ENCODE measurements around the gene NID2. TPM values are rescaled to one million over a fixed set of nuclear protein-coding genes. Genes with fewer than 3 reads are reported as not detected.

The NID2 gene
- total RNA-seq, 2 experiments from 2014 or later, result 0.18 to 0.29 TPM

GRCh38 chr14:52018970-52019369 lies 49.9 kb downstream of the NID2 start:
- ATAC-seq (no peak), DNase-seq (no peak)

GRCh38 chr14:52018252-52018651 lies 50.6 kb downstream of the NID2 start:
- ChIA-PET POLR2A (no interaction called here), CTCF (no interaction called here)
- Mint-ChIP-seq H3K4me1 (ENCODE audit: low read depth) (peaks cover 33% of the 10 kb centered on the region), H3K36me3 (ENCODE audit: low read depth) (no peaks in the 10 kb centered on the region), H3K27me3 (ENCODE audit: low read depth) (peaks cover 9% of the 10 kb centered on the region), H3K4me3 (no peak overlapping the region), H3K27ac (no peak overlapping the region), H3K9me3 (ENCODE audit: insufficient read depth) (peaks cover 5% of the 10 kb centered on the region)
- DNase-seq, result no peak
- ATAC-seq, result no peak

More at GRCh38 chr14:52018970-52019369, 49.9 kb downstream of the NID2 start:
- Mint-ChIP-seq H3K27ac (no peak overlapping the region), H3K4me3 (no peak overlapping the region), H3K4me1 (ENCODE audit: low read depth) (peaks cover 35% of the 10 kb centered on the region), H3K9me3 (ENCODE audit: insufficient read depth) (peaks cover 5% of the 10 kb centered on the region), H3K36me3 (ENCODE audit: low read depth) (peaks cover 5% of the 10 kb centered on the region), H3K27me3 (ENCODE audit: low read depth) (peaks cover 9% of the 10 kb centered on the region)
- CTCF ChIA-PET, result interaction anchor here (2.3 to 2.4 kb wide), 2 partner anchors 23 to 254 kb away, joined by 7 to 10 read pairs; no protein-coding TSS in a partner anchor
- POLR2A ChIA-PET, result interaction anchor here (0.6 kb wide), 1 partner anchor 16 kb away, joined by 3 read pairs; no protein-coding TSS in a partner anchor

- H3K4me3 Mint-ChIP-seq, result no peak overlapping the region
- POLR2A ChIA-PET, result no interaction called here
- H3K27me3 Mint-ChIP-seq (ENCODE audit: low read depth), result peaks cover 9% of the 10 kb centered on the region
- no peaks in the 10 kb centered on the region for H3K9me3 Mint-ChIP-seq (ENCODE audit: insufficient read depth)
- CTCF ChIA-PET, result interaction anchor here (0.5 to 2.8 kb wide), 3 partner anchors 20 to 536 kb away, joined by 3 to 10 read pairs (median 3); no protein-coding TSS in a partner anchor
- H3K4me1 Mint-ChIP-seq (ENCODE audit: low read depth), result peaks cover 7% of the 10 kb centered on the region
- no peak overlapping the region for H3K27ac Mint-ChIP-seq
- peaks cover 12% of the 10 kb centered on the region for H3K36me3 Mint-ChIP-seq (ENCODE audit: low read depth)
- DNase-seq, result peak; percentile 33
- ATAC-seq, result peak; percentile 28
These were observed 53.3 kb downstream of the NID2 start for GRCh38 chr14:52015411-52016030.

GRCh38 chr14:52014601-52015267 lies 54.1 kb downstream of the NID2 start:
- ChIA-PET POLR2A (no interaction called here), CTCF (interaction anchor here (0.5 to 2.8 kb wide), 3 partner anchors 19 to 537 kb away, joined by 3 to 10 read pairs (median 3); no protein-coding TSS in a partner anchor)
- H3K36me3 Mint-ChIP-seq (ENCODE audit: low read depth), result peaks cover 14% of the 10 kb centered on the region
- ATAC-seq (no peak), DNase-seq (no peak)
- H3K27ac Mint-ChIP-seq, result no peak overlapping the region
- no peaks in the 10 kb centered on the region for H3K4me1 Mint-ChIP-seq (ENCODE audit: low read depth)
- no peaks in the 10 kb centered on the region for H3K9me3 Mint-ChIP-seq (ENCODE audit: insufficient read depth)
- peaks cover 9% of the 10 kb centered on the region for H3K27me3 Mint-ChIP-seq (ENCODE audit: low read depth)
- H3K4me3 Mint-ChIP-seq, result no peak overlapping the region

GRCh38 chr14:52013984-52014600 lies 54.8 kb downstream of the NID2 start:
- POLR2A ChIA-PET, result no interaction called here
- H3K36me3 Mint-ChIP-seq (ENCODE audit: low read depth), result peaks cover 19% of the 10 kb centered on the region
- no peak overlapping the region for H3K4me3 Mint-ChIP-seq
- ATAC-seq (peak; percentile 41), DNase-seq (no peak)
- H3K27ac Mint-ChIP-seq, result no peak overlapping the region
- H3K9me3 Mint-ChIP-seq (ENCODE audit: insufficient read depth), result no peaks in the 10 kb centered on the region
- CTCF ChIA-PET, result interaction anchor here (1.3 to 2.8 kb wide), 2 partner anchors 18 kb away, joined by 3 to 10 read pairs; no protein-coding TSS in a partner anchor
- no peaks in the 10 kb centered on the region for H3K4me1 Mint-ChIP-seq (ENCODE audit: low read depth)
- H3K27me3 Mint-ChIP-seq (ENCODE audit: low read depth), result peaks cover 9% of the 10 kb centered on the region

- no peaks in the 10 kb centered on the region for H3K9me3 Mint-ChIP-seq (ENCODE audit: insufficient read depth)
- ChIA-PET CTCF (interaction anchor here (0.8 to 1.3 kb wide), 3 partner anchors 9 to 34 kb away, joined by 3 read pairs; no protein-coding TSS in a partner anchor), POLR2A (no interaction called here)
- no peak for ATAC-seq
- peaks cover 30% of the 10 kb centered on the region for H3K36me3 Mint-ChIP-seq (ENCODE audit: low read depth)
- H3K27me3 Mint-ChIP-seq (ENCODE audit: low read depth), result peaks cover 9% of the 10 kb centered on the region
- H3K4me1 Mint-ChIP-seq (ENCODE audit: low read depth), result no peaks in the 10 kb centered on the region
- no peak overlapping the region for H3K27ac Mint-ChIP-seq
- no peak for DNase-seq
- no peak overlapping the region for H3K4me3 Mint-ChIP-seq
These were observed 56.2 kb downstream of the NID2 start for GRCh38 chr14:52012635-52013034.

- POLR2A ChIA-PET, result no interaction called here
- no peak overlapping the region for H3K27ac Mint-ChIP-seq
- ATAC-seq, result no peak
- H3K27me3 Mint-ChIP-seq (ENCODE audit: low read depth), result peaks cover 7% of the 10 kb centered on the region
- H3K4me3 Mint-ChIP-seq, result no peak overlapping the region
- no peaks in the 10 kb centered on the region for H3K9me3 Mint-ChIP-seq (ENCODE audit: insufficient read depth)
- DNase-seq, result no peak
- CTCF ChIA-PET, result no interaction called here
- H3K36me3 Mint-ChIP-seq (ENCODE audit: low read depth), result peaks cover 34% of the 10 kb centered on the region
- no peaks in the 10 kb centered on the region for H3K4me1 Mint-ChIP-seq (ENCODE audit: low read depth)
These were observed 57.3 kb downstream of the NID2 start for GRCh38 chr14:52011523-52011922.

- POLR2A ChIA-PET, result interaction anchor here (0.5 kb wide), 1 partner anchor 1099 kb away, joined by 3 read pairs; no protein-coding TSS in a partner anchor
These were observed 58.6 kb downstream of the NID2 start for GRCh38 chr14:52010173-52010693.

GRCh38 chr14:52008136-52008535 lies 60.7 kb downstream of the NID2 start:
- Mint-ChIP-seq H3K36me3 (ENCODE audit: low read depth) (peaks cover 60% of the 10 kb centered on the region), H3K27me3 (ENCODE audit: low read depth) (no peaks in the 10 kb centered on the region), H3K4me1 (ENCODE audit: low read depth) (no peaks in the 10 kb centered on the region), H3K9me3 (ENCODE audit: insufficient read depth) (no peaks in the 10 kb centered on the region), H3K4me3 (no peak overlapping the region), H3K27ac (no peak overlapping the region)
- POLR2A ChIA-PET, result no interaction called here
- CTCF ChIA-PET, result interaction anchor here (1.1 to 1.7 kb wide), 3 partner anchors 12 to 18 kb away, joined by 3 to 5 read pairs (median 4); no protein-coding TSS in a partner anchor
- DNase-seq, result no peak
- ATAC-seq, result no peak

More at GRCh38 chr14:52010173-52010693, 58.6 kb downstream of the NID2 start:
- Mint-ChIP-seq H3K9me3 (ENCODE audit: insufficient read depth) (no peaks in the 10 kb centered on the region), H3K4me1 (ENCODE audit: low read depth) (no peaks in the 10 kb centered on the region), H3K27ac (no peak overlapping the region), H3K36me3 (ENCODE audit: low read depth) (peaks cover 47% of the 10 kb centered on the region), H3K4me3 (no peak overlapping the region), H3K27me3 (ENCODE audit: low read depth) (no peaks in the 10 kb centered on the region)
- ATAC-seq (no peak), DNase-seq (no peak)
- CTCF ChIA-PET, result no interaction called here

GRCh38 chr14:52007637-52008036 lies 61.2 kb downstream of the NID2 start:
- Mint-ChIP-seq H3K4me1 (ENCODE audit: low read depth) (no peaks in the 10 kb centered on the region), H3K27me3 (ENCODE audit: low read depth) (no peaks in the 10 kb centered on the region), H3K4me3 (no peak overlapping the region), H3K36me3 (ENCODE audit: low read depth) (peaks cover 62% of the 10 kb centered on the region), H3K9me3 (ENCODE audit: insufficient read depth) (no peaks in the 10 kb centered on the region), H3K27ac (no peak overlapping the region)
- CTCF ChIA-PET, result interaction anchor here (1.9 to 2.1 kb wide), 2 partner anchors 12 to 13 kb away, joined by 4 to 10 read pairs; no protein-coding TSS in a partner anchor
- POLR2A ChIA-PET, result no interaction called here
- ATAC-seq (no peak), DNase-seq (no peak)

- no peaks in the 10 kb centered on the region for H3K4me1 Mint-ChIP-seq (ENCODE audit: low read depth)
- CTCF ChIA-PET, result interaction anchor here (1.9 to 2.3 kb wide), 3 partner anchors 11 to 29 kb away, joined by 4 to 10 read pairs (median 6); no protein-coding TSS in a partner anchor
- H3K27ac Mint-ChIP-seq, result no peak overlapping the region
- no peak overlapping the region for H3K4me3 Mint-ChIP-seq
- ATAC-seq, result no peak
- no peaks in the 10 kb centered on the region for H3K9me3 Mint-ChIP-seq (ENCODE audit: insufficient read depth)
- H3K27me3 Mint-ChIP-seq (ENCODE audit: low read depth), result no peaks in the 10 kb centered on the region
- peaks cover 66% of the 10 kb centered on the region for H3K36me3 Mint-ChIP-seq (ENCODE audit: low read depth)
- DNase-seq, result no peak
- POLR2A ChIA-PET, result no interaction called here
These were observed 61.6 kb downstream of the NID2 start for GRCh38 chr14:52007211-52007610.

Measured in activated CD8-positive, alpha-beta T cell treated with anti-CD3 and anti-CD28 coated beads, Interleukin-2, amount 10 ng/mL, durations not matched to agents 7 days and 5 days (primary cell).